AG04450 (cell line): ENCODE measurements around the gene UBASH3A. TPM values are rescaled to one million over a fixed set of nuclear protein-coding genes. Genes with fewer than 3 reads are reported as not detected.

Experiments
- CTCF ChIA-PET: fragments of 300-600, 350-600 bp; formaldehyde crosslinking; extraction: SDS; loops from one replicate; lab custom pipeline; 2022; ENCODE audit warnings: antibody characterized with exemption, inconsistent platforms; lab: Charles Lee
- POLR2A ChIA-PET: fragments of 350-600 bp; formaldehyde crosslinking; extraction: SDS; loops from one replicate; lab custom pipeline; 2021; ENCODE audit warnings: antibody characterized with exemption, inconsistent platforms; lab: Yijun Ruan, JAX
- DNase-seq: peaks from one replicate; pipeline ENCODE4 v3.0.0-alpha.2; 2011; ENCODE audit warnings: low read depth, low spot score
- H3K27ac ChIP-seq: one replicate; pipeline ENCODE4 v1.5.1; 2012; ENCODE audit warnings: low read depth, low read length, control low read depth
- H3K27me3 ChIP-seq: one replicate; pipeline ENCODE4 v1.6.0; 2012; ENCODE audit warnings: low read length; ENCODE audit not compliant: control insufficient read depth, insufficient read depth
- H3K4me3 ChIP-seq: 2 replicates; pipeline ENCODE4 v1.5.1; 2011; ENCODE audit warnings: mild to moderate bottlenecking, low read depth, low read length, control low read depth
- H3K9me3 ChIP-seq: 2 replicates; pipeline ENCODE4 v1.5.1; 2012; ENCODE audit warnings: low read length; ENCODE audit not compliant: control insufficient read depth, insufficient read depth
- CTCF ChIP-seq: IDR thresholded peaks from 2 replicates; pipeline ENCODE4 v1.5.1; 2011; ENCODE audit warnings: low read depth, low read length, control low read depth, inconsistent platforms
- polyA plus RNA-seq: library from polyadenylated mRNA; depleted of rRNA; stranded (reverse); fragments of >200 nt; gene quantifications from 2 replicates; pipeline ENCODE4 v1.2.3, GENCODE V29; 2011

The UBASH3A gene
- polyA plus RNA-seq, 1 experiment: not detected

DNA sequence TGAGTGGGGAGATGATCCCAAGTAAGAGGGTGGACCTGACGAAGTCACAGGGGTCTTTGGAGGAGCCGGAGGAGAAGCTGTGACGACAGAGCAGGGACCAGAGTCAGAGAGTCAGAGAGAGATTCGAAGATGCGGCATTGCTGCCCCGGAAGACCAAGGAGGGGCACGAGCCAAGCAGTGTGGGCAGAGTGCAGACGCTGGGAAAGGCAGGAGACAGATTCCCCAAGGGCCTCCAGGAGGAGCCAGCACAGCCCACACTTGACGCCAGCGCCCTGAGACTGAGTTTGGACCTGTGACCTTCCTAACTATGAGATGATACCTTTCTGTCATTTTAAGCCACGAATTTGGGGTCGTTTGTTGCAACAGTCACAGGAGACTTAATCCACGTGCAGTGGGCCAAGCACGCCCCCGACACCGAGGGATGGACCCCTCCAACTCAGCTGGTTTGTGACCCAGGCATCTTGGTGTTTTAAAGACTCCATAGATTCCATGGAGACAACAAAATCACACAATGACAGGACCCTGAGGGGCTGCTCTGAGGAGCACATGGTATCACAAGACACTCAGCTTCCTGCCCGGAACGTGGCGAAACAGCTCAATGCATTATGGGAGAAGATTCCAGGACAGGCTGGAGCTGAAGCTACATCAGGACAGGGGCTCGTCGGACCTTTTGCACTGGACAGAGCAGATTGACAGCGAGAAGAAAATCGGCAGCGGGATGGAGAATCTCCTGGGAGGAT lies 26.3 kb upstream of the UBASH3A start:
- no peak for DNase-seq
- TF ChIP-seq CTCF: no peak
- Histone ChIP-seq H3K27me3 (no peaks in the 10 kb centered on the region), H3K4me3 (no peak overlapping the region), H3K9me3 (no peaks in the 10 kb centered on the region), H3K27ac (no peak overlapping the region)
- ChIA-PET CTCF (no interaction called here), POLR2A (no interaction called here)

DNA sequence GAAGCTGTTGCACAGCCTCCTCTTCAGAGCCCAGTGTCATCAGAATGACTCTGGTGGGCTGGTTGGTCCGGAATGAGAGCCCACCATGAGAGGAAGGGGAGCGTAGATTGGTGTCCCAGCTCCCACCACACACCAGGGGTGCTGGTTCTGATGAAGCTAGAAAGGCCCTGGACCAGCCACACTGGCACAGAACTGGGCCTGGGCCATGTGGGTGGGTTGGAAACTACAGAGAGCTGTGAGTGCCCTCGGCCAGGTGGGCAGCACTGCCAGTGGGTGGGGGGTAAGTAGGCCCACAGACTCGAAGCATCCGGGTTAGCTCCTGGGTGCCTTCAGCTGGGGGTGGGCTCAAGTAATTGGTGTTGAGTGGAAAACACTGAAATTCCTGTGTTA lies 25.8 kb upstream of the UBASH3A start:
- no peak overlapping the region for H3K4me3 ChIP-seq
- ChIA-PET CTCF (no interaction called here), POLR2A (no interaction called here)
- H3K27me3 ChIP-seq: no peaks in the 10 kb centered on the region
- DNase-seq: no peak
- no peak for TF ChIP-seq CTCF
- no peaks in the 10 kb centered on the region for H3K9me3 ChIP-seq
- H3K27ac ChIP-seq: no peak overlapping the region

DNA sequence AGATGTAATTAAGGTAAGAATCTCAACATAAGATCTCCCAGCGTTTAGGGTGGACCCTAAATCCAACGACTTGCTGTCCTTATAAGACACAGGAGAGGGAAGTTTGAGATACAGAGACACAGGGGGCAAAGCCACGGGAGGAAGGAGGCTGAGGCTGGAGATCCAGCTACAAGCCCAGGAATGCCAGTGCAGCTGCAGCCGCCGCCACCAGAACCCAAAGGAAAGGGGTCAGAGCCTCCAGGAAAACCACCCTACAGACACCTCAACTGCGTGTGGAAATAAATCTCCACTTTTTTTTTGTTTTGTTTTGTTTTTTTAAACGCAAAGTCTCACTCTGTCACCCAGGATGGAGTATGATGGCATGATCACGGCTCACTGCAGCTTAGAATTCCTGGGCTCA lies 25.3 kb upstream of the UBASH3A start:
- Histone ChIP-seq H3K27me3 (no peaks in the 10 kb centered on the region), H3K9me3 (no peaks in the 10 kb centered on the region; the same call in 1 of the 2 replicates), H3K27ac (no peak overlapping the region), H3K4me3 (no peak overlapping the region)
- no peak for DNase-seq
- CTCF ChIA-PET: no interaction called here
- POLR2A ChIA-PET: no interaction called here
- no peak for TF ChIP-seq CTCF

GRCh38 chr21:42379426-42380215 lies 24.1 kb upstream of the UBASH3A start:
- H3K4me3 ChIP-seq: no peak overlapping the region
- no peaks in the 10 kb centered on the region for H3K27me3 ChIP-seq
- H3K9me3 ChIP-seq: no peaks in the 10 kb centered on the region; the same call in 1 of the 2 replicates
- no peak overlapping the region for H3K27ac ChIP-seq
- DNase-seq: no peak
- POLR2A ChIA-PET: no interaction called here
- TF ChIP-seq CTCF: no peak
- CTCF ChIA-PET: no interaction called here
